GM04504 (cell line): ENCODE data around the gene TMEM186.
"Not testable (repeated sequence)": the region's sequence is repeated elsewhere in the genome, so short reads cannot be mapped to it uniquely, and the experiment has no call there.

Source experiments
- DNase-seq: peaks from one replicate; pipeline ENCODE4 v3.0.0-alpha.2; 2012; ENCODE audit warnings: low read depth

The TMEM186 gene

GRCh38 chr16:8774208-8774607 is 23.2 kb downstream of the TMEM186 start:
- DNase-seq: no peak

GRCh38 chr16:8773537-8773936 is 23.9 kb downstream of the TMEM186 start:
- no peak for DNase-seq

GRCh38 chr16:8768692-8769091 is 28.7 kb downstream of the TMEM186 start:
- no peak for DNase-seq

GRCh38 chr16:8768283-8768682 is 29.2 kb downstream of the TMEM186 start:
- DNase-seq: no peak

- DNase-seq: no peak
Measured at GRCh38 chr16:8767176-8767575, 30.3 kb downstream of the TMEM186 start.

GRCh38 chr16:8764525-8765250 is 32.8 kb downstream of the TMEM186 start:
- no peak for DNase-seq

GRCh38 chr16:8763899-8764298 is 33.5 kb downstream of the TMEM186 start:
- DNase-seq: no peak

GRCh38 chr16:8763083-8763482 is 34.4 kb downstream of the TMEM186 start:
- DNase-seq: no peak

- DNase-seq: no peak
Measured at GRCh38 chr16:8762254-8762653, 35.2 kb downstream of the TMEM186 start.

GRCh38 chr16:8761078-8761477 is 36.4 kb downstream of the TMEM186 start:
- no peak for DNase-seq

- DNase-seq: no peak
Measured at GRCh38 chr16:8760021-8760420, 37.4 kb downstream of the TMEM186 start.

- DNase-seq: no peak
Measured at GRCh38 chr16:8758022-8758421, 39.4 kb downstream of the TMEM186 start.

- no peak for DNase-seq
Measured at GRCh38 chr16:8756755-8757154, 40.7 kb downstream of the TMEM186 start.

GRCh38 chr16:8753416-8754054 is 43.9 kb downstream of the TMEM186 start:
- DNase-seq: no peak

- DNase-seq: no peak
Measured at GRCh38 chr16:8752706-8753105, 44.7 kb downstream of the TMEM186 start.

- DNase-seq: peak; percentile 30
Measured at GRCh38 chr16:8751481-8752311, 45.7 kb downstream of the TMEM186 start.

- not testable (repeated sequence) for DNase-seq
Measured at GRCh38 chr16:8748944-8749343, 48.5 kb downstream of the TMEM186 start.
